ENCODE results near the gene FYTTD1. TPM values are rescaled to one million over a fixed set of nuclear protein-coding genes. Genes with fewer than 3 reads are reported as not detected.

FYTTD1 gene, protein sequence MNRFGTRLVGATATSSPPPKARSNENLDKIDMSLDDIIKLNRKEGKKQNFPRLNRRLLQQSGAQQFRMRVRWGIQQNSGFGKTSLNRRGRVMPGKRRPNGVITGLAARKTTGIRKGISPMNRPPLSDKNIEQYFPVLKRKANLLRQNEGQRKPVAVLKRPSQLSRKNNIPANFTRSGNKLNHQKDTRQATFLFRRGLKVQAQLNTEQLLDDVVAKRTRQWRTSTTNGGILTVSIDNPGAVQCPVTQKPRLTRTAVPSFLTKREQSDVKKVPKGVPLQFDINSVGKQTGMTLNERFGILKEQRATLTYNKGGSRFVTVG
- 10 to 100 TPM; 48.4 to 52.0 (median 50.7) TPM for total RNA-seq

DNA sequence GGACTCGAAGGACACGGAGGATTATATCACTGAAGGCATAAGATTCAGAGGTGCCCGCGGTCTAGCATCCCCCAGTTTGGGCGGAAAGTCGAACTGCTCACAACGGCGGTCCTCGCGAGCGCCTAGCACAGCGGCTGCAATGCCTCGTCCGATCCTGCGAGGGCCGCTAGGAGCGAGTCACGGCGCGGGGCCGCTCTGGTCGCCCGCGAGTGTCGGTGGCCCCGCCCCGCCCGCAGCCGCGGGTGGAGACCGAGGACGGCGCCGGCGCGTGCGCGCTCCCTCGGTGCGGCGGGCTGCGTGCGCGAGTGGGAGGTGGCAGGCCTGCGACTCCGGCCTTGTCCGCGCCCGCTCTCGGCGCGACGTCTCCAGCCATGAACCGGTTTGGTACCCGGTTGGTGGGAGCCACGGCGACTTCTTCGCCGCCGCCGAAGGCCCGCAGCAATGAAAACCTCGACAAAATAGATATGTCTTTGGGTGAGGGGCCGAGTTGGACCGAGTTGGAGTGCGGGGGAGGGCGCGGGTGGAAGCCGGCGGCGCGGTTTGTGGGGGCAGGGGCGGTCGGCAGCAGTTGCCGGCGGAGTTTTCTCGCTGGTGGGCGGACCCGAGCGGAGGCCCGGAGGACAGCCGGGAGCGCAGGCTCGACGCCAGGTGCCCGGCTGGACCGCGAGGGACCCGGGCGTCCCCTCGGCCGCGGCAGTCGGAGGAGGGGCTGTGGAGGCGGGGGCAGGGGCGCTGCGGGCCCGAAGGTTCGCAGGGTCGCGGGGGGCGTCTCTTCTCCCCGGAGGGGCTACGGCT is at the start of gene FYTTD1:
Gene FYTTD1, plus strand, starts transcription at position 283 of the 795 bp plus-strand sequence. Its CDS starts 89 bp downstream, at position 372.
- TF ChIP-seq, protein P1, sequence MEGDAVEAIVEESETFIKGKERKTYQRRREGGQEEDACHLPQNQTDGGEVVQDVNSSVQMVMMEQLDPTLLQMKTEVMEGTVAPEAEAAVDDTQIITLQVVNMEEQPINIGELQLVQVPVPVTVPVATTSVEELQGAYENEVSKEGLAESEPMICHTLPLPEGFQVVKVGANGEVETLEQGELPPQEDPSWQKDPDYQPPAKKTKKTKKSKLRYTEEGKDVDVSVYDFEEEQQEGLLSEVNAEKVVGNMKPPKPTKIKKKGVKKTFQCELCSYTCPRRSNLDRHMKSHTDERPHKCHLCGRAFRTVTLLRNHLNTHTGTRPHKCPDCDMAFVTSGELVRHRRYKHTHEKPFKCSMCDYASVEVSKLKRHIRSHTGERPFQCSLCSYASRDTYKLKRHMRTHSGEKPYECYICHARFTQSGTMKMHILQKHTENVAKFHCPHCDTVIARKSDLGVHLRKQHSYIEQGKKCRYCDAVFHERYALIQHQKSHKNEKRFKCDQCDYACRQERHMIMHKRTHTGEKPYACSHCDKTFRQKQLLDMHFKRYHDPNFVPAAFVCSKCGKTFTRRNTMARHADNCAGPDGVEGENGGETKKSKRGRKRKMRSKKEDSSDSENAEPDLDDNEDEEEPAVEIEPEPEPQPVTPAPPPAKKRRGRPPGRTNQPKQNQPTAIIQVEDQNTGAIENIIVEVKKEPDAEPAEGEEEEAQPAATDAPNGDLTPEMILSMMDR (IDR thresholded peaks at IDR 0.05; ENCODE audit: low read depth): no peak

DNA sequence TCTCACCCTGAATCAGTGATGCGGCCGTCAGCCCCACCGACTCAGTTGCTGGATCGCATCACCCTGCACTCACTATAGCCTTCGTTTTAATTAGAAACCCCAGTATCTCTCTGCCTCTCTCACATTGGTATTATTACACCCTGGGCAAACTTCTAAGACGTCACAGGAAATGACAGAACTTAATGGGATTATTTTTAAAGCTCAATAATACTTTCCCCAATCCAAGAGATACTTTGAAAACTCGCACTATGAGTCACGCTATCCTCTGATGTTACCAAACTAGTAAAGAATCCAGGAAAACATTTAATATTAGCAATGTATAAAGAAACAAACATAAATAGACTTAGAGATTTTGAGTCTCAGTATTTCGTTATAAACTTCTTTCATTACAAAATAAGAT is 49.6 kb upstream of the FYTTD1 start:
- TF ChIP-seq, protein P1 (IDR thresholded peaks at IDR 0.05; ENCODE audit: low read depth): no peak

DNA sequence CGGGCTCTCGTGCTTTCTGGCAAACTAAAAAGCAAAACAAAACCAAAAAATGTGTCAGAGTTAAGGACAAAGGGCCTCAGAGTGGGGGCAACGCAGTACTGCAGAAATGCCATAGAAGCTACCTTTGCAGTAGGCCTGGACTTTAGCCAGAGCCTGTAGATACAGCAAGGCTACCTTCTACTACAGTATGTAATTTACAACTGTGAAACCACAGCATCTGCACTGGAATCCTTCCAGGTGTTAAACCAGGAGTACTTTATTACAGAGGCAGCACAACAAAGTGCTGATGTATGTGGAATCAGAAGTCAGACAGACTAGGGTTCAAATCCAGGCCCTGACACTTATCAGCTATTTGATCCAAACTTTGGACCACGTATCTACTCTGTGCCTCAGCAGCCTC is 47.8 kb upstream of the FYTTD1 start:
- TF ChIP-seq, protein P1 (IDR thresholded peaks at IDR 0.05; ENCODE audit: low read depth): no peak

DNA sequence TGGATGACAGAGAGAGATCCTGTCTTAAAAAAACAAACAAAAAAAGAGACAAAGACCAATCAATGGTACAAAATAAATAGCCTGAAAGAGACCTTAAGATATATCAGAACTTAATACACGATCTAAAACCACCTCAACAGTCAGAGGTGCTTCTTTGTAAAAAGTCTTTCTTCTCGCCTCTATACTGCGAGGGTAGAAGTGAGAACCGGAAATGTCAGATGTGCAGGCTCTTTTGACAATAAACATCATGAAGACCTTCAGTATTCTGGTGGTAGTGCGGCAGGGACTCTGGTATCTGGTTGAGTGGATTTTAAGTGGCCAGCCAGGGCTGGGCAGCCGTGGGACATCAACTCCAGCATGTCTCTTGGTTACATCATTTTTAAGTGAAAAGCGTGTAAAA is 43.0 kb upstream of the FYTTD1 start:
- TF ChIP-seq, protein P1 (IDR thresholded peaks at IDR 0.05; ENCODE audit: low read depth): no peak

DNA sequence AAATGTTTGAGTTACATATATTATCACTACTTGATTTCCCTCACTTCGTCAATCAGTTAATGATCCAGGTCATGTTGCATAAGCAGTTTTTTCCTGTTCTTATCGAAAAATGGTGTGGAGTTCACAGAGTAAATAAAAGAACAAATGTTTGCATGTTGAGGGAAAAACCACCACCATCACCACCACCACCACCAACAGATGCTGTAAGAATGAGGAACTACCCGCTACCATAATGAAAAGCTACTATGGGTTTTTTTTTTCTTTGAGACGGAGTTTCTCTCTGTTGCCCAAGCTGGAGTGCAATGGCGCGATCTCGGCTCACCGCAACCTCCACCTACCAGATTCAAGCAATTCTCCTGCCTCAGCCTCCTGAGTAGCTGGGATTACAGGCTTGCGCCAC is 40.5 kb upstream of the FYTTD1 start:
- TF ChIP-seq, protein P1 (IDR thresholded peaks at IDR 0.05; ENCODE audit: low read depth): no peak

DNA sequence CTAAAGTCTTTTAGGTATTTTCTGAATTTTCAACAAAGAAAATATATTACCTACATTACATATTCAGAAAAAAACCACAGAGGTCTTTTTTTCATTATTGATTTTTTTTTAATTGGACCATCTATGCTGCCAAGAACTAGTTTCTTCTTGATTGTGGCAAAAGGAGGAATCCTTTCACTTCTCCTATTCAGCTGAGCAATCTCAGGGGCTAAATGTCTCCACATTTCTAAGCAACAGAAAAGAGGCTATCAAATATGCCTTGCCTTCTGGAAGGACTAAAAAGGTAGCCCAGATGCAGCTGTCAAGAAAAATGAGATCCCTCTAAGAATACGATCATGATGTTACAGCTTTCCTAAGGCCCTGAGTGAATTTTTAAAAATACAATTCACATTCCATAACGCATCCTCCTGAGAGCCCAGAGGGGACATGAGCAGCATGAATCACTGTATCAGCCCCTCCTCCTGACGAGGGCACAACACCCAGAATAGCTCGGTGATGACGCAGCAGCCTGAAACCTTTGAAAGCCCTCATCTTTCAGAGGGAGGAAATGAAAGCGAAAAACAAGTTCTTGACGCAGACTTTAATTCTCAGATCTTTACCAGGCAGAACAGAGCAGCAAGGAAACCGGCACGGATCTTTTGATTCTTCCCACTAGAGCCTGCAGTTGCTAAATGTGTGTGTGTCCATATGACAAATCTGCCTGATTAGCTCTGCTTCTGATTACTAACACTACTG is 37.5 kb upstream of the FYTTD1 start:
- TF ChIP-seq, protein P1 (IDR thresholded peaks at IDR 0.05; ENCODE audit: low read depth): no peak

DNA sequence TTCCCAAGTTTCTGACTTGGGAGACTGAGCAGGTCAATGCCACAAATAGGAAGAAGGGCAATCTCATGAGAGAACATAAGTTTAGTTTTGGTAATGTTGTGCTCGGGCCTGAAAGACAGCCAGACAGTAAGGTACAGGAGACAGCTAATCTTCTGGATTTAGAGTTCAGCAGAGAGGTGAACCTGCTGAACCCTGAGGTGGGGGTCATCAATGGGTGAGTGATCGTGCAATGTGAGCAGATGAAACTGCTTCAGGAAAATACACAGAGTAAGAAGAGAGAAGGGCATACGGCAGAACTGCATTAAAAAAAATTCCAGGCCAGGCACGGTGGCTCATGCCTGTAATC is 36.2 kb upstream of the FYTTD1 start:
- TF ChIP-seq, protein P1 (IDR thresholded peaks at IDR 0.05; ENCODE audit: low read depth): no peak
